Activated CD8-positive, alpha-beta memory T cell treated with anti-CD3 and anti-CD28 coated beads, Interleukin-2, amount 10 ng/mL, durations not matched to agents 7 days and 5 days (primary cell): ENCODE measurements around the gene OR1F1. TPM values are rescaled to one million over a fixed set of nuclear protein-coding genes. Genes with fewer than 3 reads are reported as not detected.
A peak's percentile ranks its signal among the peaks of the same experiment; 100 is the strongest.
"Not testable (repeated sequence)": the region's sequence is repeated elsewhere in the genome, so short reads cannot be mapped to it uniquely, and the experiment has no call there.

Experiments
- ATAC-seq: fragments of 150-1000 bp; cut with Tn5 transposase; one replicate; pipeline ENCODE4 v1.10.0; 2021; ENCODE audit warnings: moderate library complexity
- CTCF ChIA-PET: fragments of 350-600 bp; sonication (Branson Sonifier 250); formaldehyde crosslinking; loops from one replicate; lab custom pipeline; 2021; ENCODE audit warnings: antibody characterized with exemption; lab: Charles Lee
- DNase-seq: peaks from one replicate; pipeline ENCODE4 v3.0.0-alpha.2; 2020
- H3K27ac Mint-ChIP-seq: one replicate; pipeline ENCODE4 v1.8.0; 2021; ENCODE audit warnings: mild to moderate bottlenecking, mixed read lengths
- H3K27me3 Mint-ChIP-seq: one replicate; pipeline ENCODE4 v1.8.0; 2021; ENCODE audit warnings: mixed read lengths
- H3K36me3 Mint-ChIP-seq: one replicate; pipeline ENCODE4 v1.8.0; 2021; ENCODE audit warnings: mild to moderate bottlenecking, mixed read lengths
- H3K4me1 Mint-ChIP-seq: one replicate; pipeline ENCODE4 v1.8.0; 2021; ENCODE audit warnings: mixed read lengths
- H3K4me3 Mint-ChIP-seq: one replicate; pipeline ENCODE4 v1.8.0; 2021; ENCODE audit warnings: mild to moderate bottlenecking, moderate library complexity, mixed read lengths
- H3K9me3 Mint-ChIP-seq: one replicate; pipeline ENCODE4 v1.8.0; 2022; ENCODE audit warnings: low read depth, mixed read lengths
- total RNA-seq, 2 experiments: library from RNA; stranded (reverse); gene quantifications; one replicate each; pipeline ENCODE4 v1.2.3, GENCODE V29; 2021

Gene OR1F1
- total RNA-seq, 2 experiments from 2014 or later: not detected

- DNase-seq: no peak
- no peak for ATAC-seq
- Mint-ChIP-seq H3K27ac (peak overlapping the region; percentile 45), H3K4me1 (peaks cover 39% of the 10 kb centered on the region), H3K27me3 (peaks cover 66% of the 10 kb centered on the region), H3K36me3 (no peaks in the 10 kb centered on the region), H3K4me3 (peak overlapping the region; percentile 40), H3K9me3 (no peaks in the 10 kb centered on the region)
- CTCF ChIA-PET: interaction anchor here (0.8 to 3.2 kb wide), 11 partner anchors 13 to 142 kb away, joined by 3 to 17 read pairs (median 7); partner anchors contain the start of gene ZNF213
These were observed 17.4 kb upstream of the OR1F1 start for GRCh38 chr16:3170440-3171180.

DNA sequence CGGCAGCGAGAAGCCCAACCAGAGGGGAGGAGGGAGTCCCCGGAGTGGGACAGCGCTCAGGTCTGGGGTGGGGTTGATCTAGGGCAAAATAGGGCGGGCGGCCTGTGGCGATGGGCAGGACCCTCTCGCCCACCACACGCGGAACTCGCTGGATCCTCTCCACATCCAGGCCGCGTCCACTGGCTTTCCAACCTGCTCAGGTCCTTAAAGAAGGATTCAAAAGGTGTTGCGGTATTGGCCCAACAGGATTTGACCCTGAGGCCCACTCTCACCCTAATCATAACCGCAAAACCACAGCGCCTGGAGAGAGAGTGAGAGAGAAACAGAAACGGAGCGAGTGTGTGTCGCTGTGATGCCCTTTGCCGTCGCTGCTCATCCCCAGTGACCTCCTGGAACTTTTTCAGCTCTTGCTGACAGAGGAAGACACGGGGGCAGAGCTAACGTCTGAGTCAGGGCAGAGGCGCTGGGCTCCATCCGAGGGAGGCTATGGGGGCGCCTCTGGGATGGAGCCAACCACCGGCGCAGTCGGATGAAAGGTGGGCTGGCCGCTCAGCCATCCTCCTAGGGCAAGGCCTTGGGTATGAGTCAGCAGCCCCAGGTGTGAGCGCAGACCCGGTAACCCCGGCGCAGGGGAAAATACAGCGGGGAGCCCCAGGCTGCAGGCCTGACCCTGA, 16.7 kb upstream of the OR1F1 start:
- Mint-ChIP-seq H3K36me3 (no peaks in the 10 kb centered on the region), H3K4me1 (peaks cover 38% of the 10 kb centered on the region), H3K9me3 (no peaks in the 10 kb centered on the region), H3K27ac (peak overlapping the region; percentile 45), H3K27me3 (peaks cover 73% of the 10 kb centered on the region), H3K4me3 (peak overlapping the region; percentile 40)
- CTCF ChIA-PET: interaction anchor here (0.8 to 3.2 kb wide), 14 partner anchors 9 to 143 kb away, joined by 3 to 17 read pairs (median 6); partner anchors contain the start of gene ZNF213
- ATAC-seq: peak; percentile 68
- peak; percentile 66 for DNase-seq

DNA sequence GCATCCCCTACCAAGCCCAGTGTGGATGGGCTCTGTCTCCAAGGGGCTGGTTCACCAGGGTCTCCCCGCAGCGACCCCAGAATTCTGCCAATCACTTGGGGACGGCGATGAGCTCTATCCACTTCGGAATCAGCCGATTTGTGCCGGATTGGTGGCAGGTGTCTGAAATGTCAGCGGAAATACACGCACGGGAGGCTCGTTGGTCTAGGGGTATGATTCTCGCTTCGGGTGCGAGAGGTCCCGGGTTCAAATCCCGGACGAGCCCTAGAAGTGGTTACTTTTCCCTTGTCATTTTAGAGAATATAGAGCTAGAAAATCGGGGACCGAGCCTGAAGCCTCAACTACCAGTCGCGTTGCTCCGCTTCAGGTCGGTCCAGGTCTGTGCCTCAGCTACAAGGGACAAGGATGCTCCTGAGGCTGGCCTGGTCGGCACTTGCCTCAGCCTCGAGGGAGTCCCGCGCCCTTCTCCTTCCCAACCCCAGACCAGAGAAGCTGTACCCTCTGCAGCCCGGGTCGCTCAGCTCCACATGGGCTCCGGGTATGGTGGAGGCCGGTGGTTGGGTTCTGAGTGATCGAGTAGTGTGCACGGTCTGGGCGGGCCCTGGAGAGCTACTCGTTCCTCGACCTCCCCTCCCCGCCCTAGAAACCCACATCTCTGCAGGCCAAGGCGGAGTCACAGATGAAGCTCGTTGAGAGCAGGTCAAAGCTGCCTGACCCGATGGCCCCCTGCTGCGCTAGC, 16.0 kb upstream of the OR1F1 start:
- CTCF ChIA-PET: interaction anchor here (0.8 to 3.2 kb wide), 12 partner anchors 9 to 141 kb away, joined by 3 to 17 read pairs (median 6); no protein-coding TSS in a partner anchor
- peak; percentile 34 for ATAC-seq

DNA sequence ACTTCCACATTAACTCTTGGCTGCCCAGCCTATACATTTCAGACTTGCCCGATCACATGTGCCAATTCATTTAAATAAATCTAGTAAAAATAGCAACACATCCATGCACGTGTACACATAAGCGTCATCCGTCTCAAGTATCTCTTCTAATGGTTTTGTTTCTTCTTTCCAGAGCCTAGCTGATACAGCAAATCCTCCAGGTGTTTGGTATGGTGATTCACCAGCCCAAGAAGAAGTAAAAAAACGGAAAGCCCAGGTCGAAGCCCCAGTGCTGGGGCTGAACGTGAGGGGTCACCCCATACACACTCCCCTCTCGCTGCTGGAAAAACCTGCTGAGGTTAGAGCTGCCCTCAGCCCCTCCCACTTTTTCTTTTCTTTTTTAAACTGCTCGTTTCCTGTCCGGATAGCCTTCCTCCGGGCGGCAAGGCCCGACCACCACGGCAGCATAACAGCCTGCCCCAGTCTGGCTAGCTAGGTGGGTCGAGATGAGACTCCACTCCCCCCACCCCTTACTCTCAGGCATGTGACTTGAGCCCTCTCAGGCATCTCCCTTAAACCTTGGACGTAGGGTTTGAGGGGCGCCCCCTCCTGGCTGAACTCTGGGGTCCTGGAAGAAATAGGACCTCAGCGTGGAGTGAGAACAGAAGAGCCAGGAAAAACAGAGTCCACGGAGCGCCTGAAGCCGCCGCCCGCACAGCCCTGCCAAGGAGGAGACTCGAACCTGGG, 13.9 kb upstream of the OR1F1 start:
- peak; percentile 58 for DNase-seq
- H3K27me3 Mint-ChIP-seq: peaks cover 86% of the 10 kb centered on the region

More for the DNA sequence above, 16.0 kb upstream of the OR1F1 start:
- peaks cover 78% of the 10 kb centered on the region for H3K27me3 Mint-ChIP-seq
- no peaks in the 10 kb centered on the region for H3K9me3 Mint-ChIP-seq
- DNase-seq: peak; percentile 68
- no peak overlapping the region for H3K27ac Mint-ChIP-seq
- peak overlapping the region; percentile 43 for H3K4me3 Mint-ChIP-seq
- H3K4me1 Mint-ChIP-seq: peaks cover 38% of the 10 kb centered on the region
- H3K36me3 Mint-ChIP-seq: no peaks in the 10 kb centered on the region

GRCh38 chr16:3174618-3175148, 13.3 kb upstream of the OR1F1 start:
- CTCF ChIA-PET: interaction anchor here (1.1 to 1.9 kb wide), 7 partner anchors 8 to 147 kb away, joined by 3 to 10 read pairs (median 3); no protein-coding TSS in a partner anchor

More for the DNA sequence above, 13.9 kb upstream of the OR1F1 start:
- Mint-ChIP-seq H3K36me3 (no peaks in the 10 kb centered on the region), H3K4me3 (peak overlapping the region; percentile 61), H3K27ac (no peak overlapping the region), H3K4me1 (peaks cover 38% of the 10 kb centered on the region), H3K9me3 (no peaks in the 10 kb centered on the region)
- peak; percentile 13 for ATAC-seq
- CTCF ChIA-PET: interaction anchor here (0.8 to 1.9 kb wide), 10 partner anchors 9 to 227 kb away, joined by 3 to 10 read pairs (median 3); partner anchors contain the start of genes ZNF174 and ZSCAN32

GRCh38 chr16:3175157-3176093, 12.6 kb upstream of the OR1F1 start:
- DNase-seq (no peak), ATAC-seq (no peak)
- CTCF ChIA-PET: interaction anchor here (0.8 to 1.3 kb wide), 4 partner anchors 12 to 285 kb away, joined by 3 to 4 read pairs (median 3); partner anchors contain the start of gene OR1F1
- Mint-ChIP-seq H3K9me3 (no peaks in the 10 kb centered on the region), H3K36me3 (no peaks in the 10 kb centered on the region), H3K27ac (no peak overlapping the region), H3K4me1 (peaks cover 37% of the 10 kb centered on the region), H3K27me3 (peaks cover 86% of the 10 kb centered on the region), H3K4me3 (no peak overlapping the region)

More at GRCh38 chr16:3174618-3175148, 13.3 kb upstream of the OR1F1 start:
- Mint-ChIP-seq H3K36me3 (no peaks in the 10 kb centered on the region), H3K4me1 (peaks cover 38% of the 10 kb centered on the region), H3K27ac (no peak overlapping the region), H3K4me3 (peak overlapping the region; percentile 61), H3K27me3 (peaks cover 86% of the 10 kb centered on the region), H3K9me3 (no peaks in the 10 kb centered on the region)
- ATAC-seq (no peak), DNase-seq (no peak)

DNA sequence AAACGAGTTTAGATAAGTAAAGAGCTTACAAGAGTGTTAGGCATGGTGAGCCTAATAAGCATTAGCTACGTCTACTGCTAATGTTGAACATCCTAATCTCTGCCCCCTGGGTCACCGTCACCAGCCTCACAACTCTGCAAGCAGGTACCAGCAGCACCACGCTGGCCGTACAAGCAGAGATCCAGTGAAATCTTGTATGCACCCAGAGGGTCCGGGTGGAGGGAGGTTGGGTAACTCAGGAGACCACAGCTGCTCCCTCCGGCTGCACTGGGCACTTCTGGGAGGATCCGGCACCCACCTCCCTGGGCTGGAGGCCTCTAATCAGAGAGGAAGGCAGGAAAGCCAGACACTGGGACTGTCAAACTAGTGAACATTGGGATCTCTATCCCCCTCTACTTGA, 8.4 kb upstream of the OR1F1 start:
- ATAC-seq (no peak), DNase-seq (no peak)
- CTCF ChIA-PET: interaction anchor here (1.1 kb wide), 1 partner anchor 29 kb away, joined by 4 read pairs; no protein-coding TSS in a partner anchor
- Mint-ChIP-seq H3K36me3 (peaks cover 5% of the 10 kb centered on the region), H3K27ac (no peak overlapping the region), H3K4me3 (no peak overlapping the region), H3K9me3 (peaks cover 2% of the 10 kb centered on the region), H3K4me1 (peaks cover 27% of the 10 kb centered on the region), H3K27me3 (peaks cover 96% of the 10 kb centered on the region)

DNA sequence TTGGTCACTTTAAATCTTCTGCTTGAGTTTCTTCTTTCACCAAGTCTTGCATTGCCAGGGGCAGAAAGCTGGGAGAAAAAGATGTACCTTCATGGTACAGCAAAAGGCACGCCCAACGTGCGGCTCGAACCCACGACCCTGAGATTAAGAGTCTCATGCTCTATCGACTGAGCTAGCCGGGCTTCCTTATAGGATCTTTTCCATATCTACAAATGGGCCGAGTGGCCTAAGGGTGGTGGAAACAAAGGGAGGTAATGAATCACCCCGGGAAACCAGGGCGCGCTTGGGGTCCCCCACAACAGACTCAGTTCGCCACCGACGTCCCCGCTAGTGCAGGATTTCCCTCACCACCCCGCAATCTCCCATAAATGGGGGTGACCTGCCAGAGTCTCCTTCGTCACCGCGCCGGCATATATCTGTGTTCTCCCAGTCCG, 7.5 kb upstream of the OR1F1 start:
- Mint-ChIP-seq H3K36me3 (peaks cover 5% of the 10 kb centered on the region), H3K4me3 (no peak overlapping the region), H3K27ac (no peak overlapping the region), H3K4me1 (peaks cover 23% of the 10 kb centered on the region), H3K27me3 (peaks cover 88% of the 10 kb centered on the region), H3K9me3 (peaks cover 2% of the 10 kb centered on the region)
- no peak for DNase-seq
- CTCF ChIA-PET: no interaction called here
- no peak for ATAC-seq

- H3K36me3 Mint-ChIP-seq, H3K9me3 Mint-ChIP-seq, DNase-seq, ATAC-seq: not testable (repeated sequence)
- Mint-ChIP-seq H3K4me1 (peaks cover 24% of the 10 kb centered on the region), H3K27me3 (peaks cover 88% of the 10 kb centered on the region), H3K4me3 (peak overlapping the region; percentile 65), H3K27ac (peak overlapping the region; percentile 49)
- CTCF ChIA-PET: interaction anchor here (0.7 to 2.0 kb wide), 7 partner anchors 8 to 279 kb away, joined by 3 to 10 read pairs (median 4); no protein-coding TSS in a partner anchor
These were observed 5.8 kb upstream of the OR1F1 start for GRCh38 chr16:3182293-3182607.

- Mint-ChIP-seq H3K27me3 (peaks cover 88% of the 10 kb centered on the region), H3K4me1 (peaks cover 30% of the 10 kb centered on the region), H3K9me3 (peaks cover 2% of the 10 kb centered on the region), H3K36me3 (peaks cover 7% of the 10 kb centered on the region), H3K4me3 (peak overlapping the region; percentile 65), H3K27ac (peak overlapping the region; percentile 65)
- CTCF ChIA-PET: interaction anchor here (0.8 to 2.1 kb wide), 10 partner anchors 8 to 318 kb away, joined by 3 to 11 read pairs (median 4); partner anchors contain the start of genes CLUAP1 and ZNF213
- DNase-seq: peak; percentile 68
- ATAC-seq: peak; percentile 58
These were observed 5.2 kb upstream of the OR1F1 start for GRCh38 chr16:3182608-3183444.
